ENCODE results near the gene CACNB2.

The CACNB2 gene

GRCh38 chr10:18572959-18573561, 432.8 kb downstream of the CACNB2 start:
- no peak overlapping the region for H3K27ac ChIP-seq (ENCODE audit: low read depth, low read length)
- H3K4me1 ChIP-seq (ENCODE audit: control insufficient read depth, low read length) = no peaks in the 10 kb centered on the region

GRCh38 chr10:18576586-18576985, 436.4 kb downstream of the CACNB2 start:
- Histone ChIP-seq H3K4me2 (ENCODE audit: low read length) (no peak overlapping the region), H3K4me1 (ENCODE audit: control insufficient read depth, low read length) (no peaks in the 10 kb centered on the region), H3K9me2 (replicated peaks; ENCODE audit: control insufficient read depth, low read length) (no peaks in the 10 kb centered on the region), H3K36me3 (ENCODE audit: control insufficient read depth, low read length) (peaks cover 39% of the 10 kb centered on the region), H3K4me3 (ENCODE audit: low read length) (no peak overlapping the region), H3K79me2 (ENCODE audit: control insufficient read depth, low read length) (no peaks in the 10 kb centered on the region), H3F3A (ENCODE audit: control insufficient read depth, insufficient read depth) (no peaks in the 10 kb centered on the region), H3K9me3 (ENCODE audit: control insufficient read depth, insufficient read depth, low read length) (peaks cover 10% of the 10 kb centered on the region; the same call in 1 of the 2 replicates), H4K20me1 (ENCODE audit: control insufficient read depth, insufficient read depth, low read depth, low read length) (no peaks in the 10 kb centered on the region), H3K27ac (ENCODE audit: low read depth, low read length) (no peak overlapping the region), H3K27me3 (ENCODE audit: control insufficient read depth, low read length) (no peaks in the 10 kb centered on the region)
- TF ChIP-seq EZH2phosphoT487 (IDR thresholded peaks at IDR 0.05; ENCODE audit: borderline replicate concordance, low read length) = no peak
- TF ChIP-seq, protein P1, sequence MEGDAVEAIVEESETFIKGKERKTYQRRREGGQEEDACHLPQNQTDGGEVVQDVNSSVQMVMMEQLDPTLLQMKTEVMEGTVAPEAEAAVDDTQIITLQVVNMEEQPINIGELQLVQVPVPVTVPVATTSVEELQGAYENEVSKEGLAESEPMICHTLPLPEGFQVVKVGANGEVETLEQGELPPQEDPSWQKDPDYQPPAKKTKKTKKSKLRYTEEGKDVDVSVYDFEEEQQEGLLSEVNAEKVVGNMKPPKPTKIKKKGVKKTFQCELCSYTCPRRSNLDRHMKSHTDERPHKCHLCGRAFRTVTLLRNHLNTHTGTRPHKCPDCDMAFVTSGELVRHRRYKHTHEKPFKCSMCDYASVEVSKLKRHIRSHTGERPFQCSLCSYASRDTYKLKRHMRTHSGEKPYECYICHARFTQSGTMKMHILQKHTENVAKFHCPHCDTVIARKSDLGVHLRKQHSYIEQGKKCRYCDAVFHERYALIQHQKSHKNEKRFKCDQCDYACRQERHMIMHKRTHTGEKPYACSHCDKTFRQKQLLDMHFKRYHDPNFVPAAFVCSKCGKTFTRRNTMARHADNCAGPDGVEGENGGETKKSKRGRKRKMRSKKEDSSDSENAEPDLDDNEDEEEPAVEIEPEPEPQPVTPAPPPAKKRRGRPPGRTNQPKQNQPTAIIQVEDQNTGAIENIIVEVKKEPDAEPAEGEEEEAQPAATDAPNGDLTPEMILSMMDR (IDR thresholded peaks at IDR 0.05; ENCODE audit: low read depth, low read length, poor library complexity, severe bottlenecking) = no peak

More at GRCh38 chr10:18572959-18573561, 432.8 kb downstream of the CACNB2 start:
- Histone ChIP-seq H3K27me3 (ENCODE audit: control insufficient read depth, low read length) (no peaks in the 10 kb centered on the region), H3K4me3 (ENCODE audit: low read length) (no peak overlapping the region), H3K36me3 (ENCODE audit: control insufficient read depth, low read length) (peaks cover 10% of the 10 kb centered on the region), H4K20me1 (ENCODE audit: control insufficient read depth, insufficient read depth, low read depth, low read length) (no peaks in the 10 kb centered on the region), H3K4me2 (ENCODE audit: low read length) (no peak overlapping the region), H3F3A (ENCODE audit: control insufficient read depth, insufficient read depth) (no peaks in the 10 kb centered on the region), H3K9me3 (ENCODE audit: control insufficient read depth, insufficient read depth, low read length) (peaks cover 29% of the 10 kb centered on the region), H3K79me2 (ENCODE audit: control insufficient read depth, low read length) (no peaks in the 10 kb centered on the region), H3K9me2 (replicated peaks; ENCODE audit: control insufficient read depth, low read length) (no peaks in the 10 kb centered on the region)
- TF ChIP-seq, protein P1 (IDR thresholded peaks at IDR 0.05; ENCODE audit: low read depth, low read length, poor library complexity, severe bottlenecking) = no peak
- TF ChIP-seq EZH2phosphoT487 (IDR thresholded peaks at IDR 0.05; ENCODE audit: borderline replicate concordance, low read length) = no peak

DNA sequence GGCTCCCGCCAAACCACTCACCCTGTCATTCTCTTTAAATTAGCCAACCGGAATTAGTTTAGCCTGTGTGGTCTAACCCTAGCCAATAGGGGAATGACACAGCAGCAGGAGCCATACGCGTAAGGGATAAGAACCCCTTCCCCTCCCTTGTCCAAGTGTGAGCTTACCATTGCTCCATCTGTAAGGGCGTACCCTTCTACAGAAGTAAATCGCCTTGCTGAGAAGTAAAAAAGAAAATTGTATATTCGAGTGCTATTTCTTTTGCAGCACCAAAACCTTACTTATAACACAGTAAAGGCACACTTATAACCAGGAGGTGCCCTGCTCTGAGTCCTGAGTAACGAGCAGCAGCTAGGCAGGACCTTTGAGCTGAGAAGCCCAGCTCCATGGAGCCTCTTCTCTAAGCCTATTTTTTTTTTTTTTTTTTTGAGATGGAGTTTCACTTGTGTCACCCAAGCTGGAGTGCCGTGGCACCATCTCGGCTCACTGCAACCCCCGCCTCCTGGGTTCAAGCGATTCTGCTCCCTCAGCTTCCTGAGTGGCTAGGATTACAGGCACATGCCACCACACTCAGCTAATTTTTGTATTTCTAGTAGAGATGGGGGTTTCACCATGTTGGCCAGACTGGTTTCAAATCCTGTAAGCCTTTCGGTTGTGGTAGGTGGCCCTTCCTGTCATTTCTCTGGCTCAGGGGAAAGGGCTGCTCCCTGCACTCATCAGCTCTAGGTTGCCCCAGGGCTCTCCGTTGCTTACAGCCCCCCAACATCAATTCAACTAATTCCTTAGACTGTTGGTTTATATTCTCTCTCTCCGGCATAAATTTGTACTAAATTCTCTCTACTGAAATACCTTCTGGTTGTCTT, 437.8 kb downstream of the CACNB2 start:
- H3K4me3 ChIP-seq (ENCODE audit: low read length) = no peak overlapping the region
- no peaks in the 10 kb centered on the region for H3K9me2 ChIP-seq (replicated peaks; ENCODE audit: control insufficient read depth, low read length)
- no peak overlapping the region for H3K4me2 ChIP-seq (ENCODE audit: low read length)
- no peaks in the 10 kb centered on the region for H3K27me3 ChIP-seq (ENCODE audit: control insufficient read depth, low read length)
- TF ChIP-seq EZH2phosphoT487 (IDR thresholded peaks at IDR 0.05; ENCODE audit: borderline replicate concordance, low read length) = no peak
- TF ChIP-seq, protein P1 (IDR thresholded peaks at IDR 0.05; ENCODE audit: low read depth, low read length, poor library complexity, severe bottlenecking) = no peak
- no peaks in the 10 kb centered on the region for H4K20me1 ChIP-seq (ENCODE audit: control insufficient read depth, insufficient read depth, low read depth, low read length)
- no peaks in the 10 kb centered on the region for H3K4me1 ChIP-seq (ENCODE audit: control insufficient read depth, low read length)
- H3K79me2 ChIP-seq (ENCODE audit: control insufficient read depth, low read length) = no peaks in the 10 kb centered on the region
- no peaks in the 10 kb centered on the region for H3F3A ChIP-seq (ENCODE audit: control insufficient read depth, insufficient read depth)
- peaks cover 44% of the 10 kb centered on the region for H3K36me3 ChIP-seq (ENCODE audit: control insufficient read depth, low read length)
- H3K27ac ChIP-seq (ENCODE audit: low read depth, low read length) = no peak overlapping the region
- H3K9me3 ChIP-seq (ENCODE audit: control insufficient read depth, insufficient read depth, low read length) = peaks cover 2% of the 10 kb centered on the region; the same call in 1 of the 2 replicates

All from DOHH2 (cell line).